HepG2 (cell line): ENCODE measurements around the gene ALK. TPM values are rescaled to one million over a fixed set of nuclear protein-coding genes. Genes with fewer than 3 reads are reported as not detected.

Experiments
- ATAC-seq: fragments of 200-7000 bp; cut with Tn5 transposase; 3 replicates; pipeline ENCODE4 v1.9.1; 2020; ENCODE audit warnings: mild to moderate bottlenecking, moderate library complexity
- BruUV-seq: library from RNA; stranded (reverse); fragments of 400-500 nt; replicated peaks from 2 replicates; lab custom pipeline; 2021; lab: Mats Ljungman, UMichigan
- CTCF ChIA-PET: fragments of 300-600 bp; formaldehyde crosslinking; extraction: SDS; loops from one replicate; lab custom pipeline; 2021; ENCODE audit warnings: low total read pairs, inconsistent platforms, low intra/inter-chr PET ratio; lab: Yijun Ruan, JAX
- POLR2A ChIA-PET: fragments of 350-600 bp; sonication (Branson Sonifier 250); formaldehyde crosslinking; loops from one replicate; lab custom pipeline; 2020; ENCODE audit warnings: antibody characterized with exemption, inconsistent platforms; lab: Yijun Ruan, JAX
- DNase-seq: peaks from one replicate; pipeline ENCODE4 v3.0.0-alpha.2; 2015; ENCODE audit warnings: low spot score
- FAIRE-seq: peaks from 3 replicates; lab custom pipeline; 2011; peaks lifted over from hg19 to GRCh38; lab: Jason Lieb, UNC
- H2AFZ ChIP-seq: one replicate; pipeline ENCODE4 v1.6.1; 2011; ENCODE audit warnings: low read length, inconsistent platforms
- H3K27ac ChIP-seq: fragments of 300-600 bp; 3 replicates; pipeline ENCODE4 v1.8.0; 2011; ENCODE audit warnings: mixed run types, mild to moderate bottlenecking, mixed read lengths, low read length, inconsistent platforms; ENCODE audit not compliant: insufficient read depth; ENCODE audit errors: extremely low read length
- H3K27me3 ChIP-seq, 2 experiments: fragments of 200-600 bp in 1 of 2; 2 replicates in 1 of 2; 3 replicates in 1 of 2; pipeline versions ENCODE4 v1.6.0 to v1.8.0; 2011; ENCODE audit warnings: low read length in 2 of 2, mild to moderate bottlenecking in 2 of 2, moderate library complexity in 2 of 2, inconsistent platforms in 1 of 2; ENCODE audit not compliant: insufficient read depth in 2 of 2, control insufficient read depth in 1 of 2
- H3K36me3 ChIP-seq, 2 experiments: fragments of 200-600 bp in 1 of 2; replicated peaks in 1 of 2; 2 replicates in 1 of 2; 3 replicates in 1 of 2; pipeline versions ENCODE4 v1.5.1 to v1.8.0; 2011; ENCODE audit warnings: low read length in 2 of 2, inconsistent platforms in 1 of 2; ENCODE audit not compliant: insufficient read depth in 2 of 2, control insufficient read depth in 1 of 2
- H3K4me1 ChIP-seq: 2 replicates; pipeline ENCODE4 v1.5.1; 2012; ENCODE audit warnings: low read length, inconsistent platforms; ENCODE audit not compliant: insufficient read depth
- H3K4me2 ChIP-seq: 2 replicates; pipeline ENCODE4 v1.6.0; 2011; ENCODE audit warnings: low read depth, low read length, inconsistent platforms
- H3K4me3 ChIP-seq, 3 experiments: fragments of 200-600 bp in 1 of 3; sonication (generic), shearing (Covaris generic) in 1 of 3; replicated peaks in 1 of 3; 2 replicates each; pipeline ENCODE4 v1.5.1; 2011 to 2016; ENCODE audit warnings: low read length in 3 of 3, inconsistent platforms in 2 of 3, low read depth in 2 of 3, mild to moderate bottlenecking in 2 of 3, control low read depth in 1 of 3, mixed read lengths in 1 of 3; ENCODE audit not compliant: insufficient read depth in 1 of 3
- H3K79me2 ChIP-seq: one replicate; pipeline ENCODE4 v1.6.1; 2011; ENCODE audit warnings: low read length, inconsistent platforms; ENCODE audit not compliant: insufficient read depth
- H3K9ac ChIP-seq: 2 replicates; pipeline ENCODE4 v1.6.0; 2011; ENCODE audit warnings: mild to moderate bottlenecking, low read depth, low read length, inconsistent platforms; ENCODE audit not compliant: insufficient read depth
- H3K9me3 ChIP-seq: 2 replicates; pipeline ENCODE4 v1.5.1; 2012; ENCODE audit warnings: mild to moderate bottlenecking, low read length
- H4K20me1 ChIP-seq: 2 replicates; pipeline ENCODE4 v1.6.0; 2011; ENCODE audit warnings: inconsistent platforms, mild to moderate bottlenecking, low read length, moderate library complexity; ENCODE audit not compliant: insufficient read depth
- CREB1 ChIP-seq, 2 experiments: fragments of 450-650 bp in 1 of 2; IDR thresholded peaks; 2 replicates each; pipeline ENCODE4 v1.6.1; 2016 to 2017; ENCODE audit warnings: control low read depth in 1 of 2, mild to moderate bottlenecking in 1 of 2, missing compliant biosample characterization in 1 of 2, missing genetic modification characterization in 1 of 2
- DNMT3B ChIP-seq: conservative IDR thresholded peaks from 2 replicates; pipeline ENCODE4 v1.6.1; 2016; ENCODE audit warnings: missing biosample characterization, control low read depth
- POLR2A ChIP-seq, 2 experiments: IDR thresholded peaks; 2 replicates each; pipeline ENCODE4 v1.6.1; 2011; ENCODE audit warnings: low read depth in 2 of 2, low read length in 2 of 2, mild to moderate bottlenecking in 1 of 2, moderate library complexity in 1 of 2; ENCODE audit not compliant: insufficient read depth in 1 of 2
- REXO4 ChIP-seq: sonication (generic); formaldehyde crosslinking; IDR thresholded peaks from 2 replicates; pipeline ENCODE4 v1.8.0; 2022; ENCODE audit warnings: missing genetic modification reagents, mild to moderate bottlenecking, borderline replicate concordance
- ZNF24 ChIP-seq: fragments of 450-650 bp; IDR thresholded peaks from 2 replicates; pipeline ENCODE4 v1.6.1; 2017; ENCODE audit warnings: antibody characterized with exemption, mild to moderate bottlenecking
- ZNF7 ChIP-seq: IDR thresholded peaks from 2 replicates; pipeline ENCODE4 v1.6.1; 2016; ENCODE audit warnings: missing biosample characterization, missing genetic modification reagents
- WGBS: methylation state at CpG from one replicate; pipeline ENCODE4 v1.1.6; 2017; ENCODE audit warnings: low lambda C conversion rate; 5-methylcytosine and 5-hydroxymethylcytosine counted together
- in situ Hi-C: cut with HindIII; loops from 2 replicates; pipeline ENCODE4 v1.10.0; 2017; ENCODE audit warnings: low pct_unique_long_range_greater_than_20kb; ENCODE audit not compliant: extremely low pct_ligation_motif_present
- intact Hi-C: fragments of 100-400 bp; cut with micrococcal nuclease; formaldehyde crosslinking; loops from one replicate; pipeline ENCODE4 v1.10.0; 2022; ENCODE audit not compliant: unreplicated experiment
- polyA plus RNA-seq, 8 experiments: library from polyadenylated mRNA; depleted of rRNA in 3 of 8; stranded (reverse) in 7 of 8; unstranded in 1 of 8; fragments of >200 nt; fragmentation: Illumina TruSeq in 4 of 8; extraction: Trizol in 4 of 8; gene quantifications; 2 replicates each; pipeline versions ENCODE4 v1.2.1 to v1.2.3, GENCODE V29; 2011 to 2016; ENCODE audit warnings: low read depth in 4 of 8, missing spikeins in 1 of 8, mixed read lengths in 1 of 8; ENCODE audit not compliant: insufficient read depth in 1 of 8
- total RNA-seq, 5 experiments: library from RNA; depleted of rRNA; stranded (reverse); fragments of >200 nt; fragmentation: Illumina TruSeq; extraction: Trizol; gene quantifications; 2 replicates each; pipeline ENCODE4 v1.2.3, GENCODE V29; 2016; ENCODE audit warnings: low read depth in 1 of 5
- TF ChIP-seq, protein P1 (sequence below): sonication (generic); formaldehyde crosslinking; IDR thresholded peaks from 2 replicates; pipeline ENCODE4 v1.4.0; 2020; ENCODE audit warnings: missing genetic modification reagents
- TF ChIP-seq, protein P2 (sequence below): sonication (generic); formaldehyde crosslinking; IDR thresholded peaks from 2 replicates; pipeline ENCODE4 v1.5.0; 2020; ENCODE audit warnings: missing genetic modification reagents

Gene ALK
- total and polyA plus RNA-seq, 2 of the 13 experiments (the other 11 are each of a cell fraction or from before 2014, with no cell fraction given): not detected

DNA sequence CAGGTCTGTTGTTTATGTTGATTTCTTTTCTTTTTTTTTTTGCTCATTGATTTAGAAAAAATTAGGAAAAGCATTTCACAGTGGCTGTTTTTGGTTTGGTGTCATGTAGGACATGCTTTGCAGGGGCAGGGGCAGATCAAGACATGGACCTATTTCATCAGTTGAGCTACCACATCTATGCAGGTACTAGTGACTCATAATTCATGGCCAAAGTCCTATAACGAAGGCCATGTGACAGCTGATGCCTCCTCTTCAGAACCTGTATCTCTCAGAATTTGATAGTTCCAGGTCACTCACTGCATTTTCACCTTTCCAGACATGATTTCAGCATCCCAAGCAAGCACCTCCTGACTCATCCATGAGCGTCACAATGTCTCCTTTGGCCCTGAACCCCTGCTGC, 195.8 kb downstream of the ALK start:
- BruUV-seq: no TSS peak
- no peak for DNase-seq

More for the DNA sequence above, 195.8 kb downstream of the ALK start:
- in situ Hi-C loops: no loop called here
- H2AFZ ChIP-seq: no peak overlapping the region
- no peaks in the 10 kb centered on the region for H4K20me1 ChIP-seq
- WGBS: 3% methylated on average over 2 of the region's 2 CpGs
- no peak overlapping the region for H3K4me2 ChIP-seq
- no peaks in the 10 kb centered on the region for H3K36me3 ChIP-seq
- H3K4me3 ChIP-seq: no peak overlapping the region
- ChIA-PET POLR2A (no interaction called here), CTCF (no interaction called here)
- ATAC-seq (no peak), FAIRE-seq (no peak)
- no peaks in the 10 kb centered on the region for H3K79me2 ChIP-seq
- H3K9ac ChIP-seq: no peak overlapping the region
- H3K27ac ChIP-seq: no peak overlapping the region
- intact Hi-C loops: no loop called here
- H3K9me3 ChIP-seq: no peaks in the 10 kb centered on the region
- no peaks in the 10 kb centered on the region for H3K4me1 ChIP-seq
- no peaks in the 10 kb centered on the region; a peak in 1 of 5 replicates for H3K27me3 ChIP-seq
- TF ChIP-seq DNMT3B: no peak
- TF ChIP-seq, protein P1, sequence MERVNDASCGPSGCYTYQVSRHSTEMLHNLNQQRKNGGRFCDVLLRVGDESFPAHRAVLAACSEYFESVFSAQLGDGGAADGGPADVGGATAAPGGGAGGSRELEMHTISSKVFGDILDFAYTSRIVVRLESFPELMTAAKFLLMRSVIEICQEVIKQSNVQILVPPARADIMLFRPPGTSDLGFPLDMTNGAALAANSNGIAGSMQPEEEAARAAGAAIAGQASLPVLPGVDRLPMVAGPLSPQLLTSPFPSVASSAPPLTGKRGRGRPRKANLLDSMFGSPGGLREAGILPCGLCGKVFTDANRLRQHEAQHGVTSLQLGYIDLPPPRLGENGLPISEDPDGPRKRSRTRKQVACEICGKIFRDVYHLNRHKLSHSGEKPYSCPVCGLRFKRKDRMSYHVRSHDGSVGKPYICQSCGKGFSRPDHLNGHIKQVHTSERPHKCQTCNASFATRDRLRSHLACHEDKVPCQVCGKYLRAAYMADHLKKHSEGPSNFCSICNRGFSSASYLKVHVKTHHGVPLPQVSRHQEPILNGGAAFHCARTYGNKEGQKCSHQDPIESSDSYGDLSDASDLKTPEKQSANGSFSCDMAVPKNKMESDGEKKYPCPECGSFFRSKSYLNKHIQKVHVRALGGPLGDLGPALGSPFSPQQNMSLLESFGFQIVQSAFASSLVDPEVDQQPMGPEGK (CRISPR knock-in tag): no peak
- peak; percentile 9; the same call in 1 of the 2 replicates for TF ChIP-seq CREB1 (IDR thresholded peaks at IDR 0.05)
- TF ChIP-seq CREB1 (CRISPR knock-in tag; IDR thresholded peaks at IDR 0.05): no peak
- no peak for TF ChIP-seq POLR2A (IDR thresholded peaks at IDR 0.05; ENCODE audit: insufficient read depth in 1 of 2, low read depth in 2 of 2, low read length in 2 of 2)
- no peak for TF ChIP-seq REXO4 (CRISPR knock-in tag)
- TF ChIP-seq, protein P2, sequence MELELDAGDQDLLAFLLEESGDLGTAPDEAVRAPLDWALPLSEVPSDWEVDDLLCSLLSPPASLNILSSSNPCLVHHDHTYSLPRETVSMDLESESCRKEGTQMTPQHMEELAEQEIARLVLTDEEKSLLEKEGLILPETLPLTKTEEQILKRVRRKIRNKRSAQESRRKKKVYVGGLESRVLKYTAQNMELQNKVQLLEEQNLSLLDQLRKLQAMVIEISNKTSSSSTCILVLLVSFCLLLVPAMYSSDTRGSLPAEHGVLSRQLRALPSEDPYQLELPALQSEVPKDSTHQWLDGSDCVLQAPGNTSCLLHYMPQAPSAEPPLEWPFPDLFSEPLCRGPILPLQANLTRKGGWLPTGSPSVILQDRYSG: no peak
- TF ChIP-seq ZNF24: no peak
- no peak for TF ChIP-seq ZNF7 (CRISPR knock-in tag)
